Measurements from ENCODE around the gene SCEL. TPM values are rescaled to one million over a fixed set of nuclear protein-coding genes. Genes with fewer than 3 reads are reported as not detected.

SCEL gene, protein sequence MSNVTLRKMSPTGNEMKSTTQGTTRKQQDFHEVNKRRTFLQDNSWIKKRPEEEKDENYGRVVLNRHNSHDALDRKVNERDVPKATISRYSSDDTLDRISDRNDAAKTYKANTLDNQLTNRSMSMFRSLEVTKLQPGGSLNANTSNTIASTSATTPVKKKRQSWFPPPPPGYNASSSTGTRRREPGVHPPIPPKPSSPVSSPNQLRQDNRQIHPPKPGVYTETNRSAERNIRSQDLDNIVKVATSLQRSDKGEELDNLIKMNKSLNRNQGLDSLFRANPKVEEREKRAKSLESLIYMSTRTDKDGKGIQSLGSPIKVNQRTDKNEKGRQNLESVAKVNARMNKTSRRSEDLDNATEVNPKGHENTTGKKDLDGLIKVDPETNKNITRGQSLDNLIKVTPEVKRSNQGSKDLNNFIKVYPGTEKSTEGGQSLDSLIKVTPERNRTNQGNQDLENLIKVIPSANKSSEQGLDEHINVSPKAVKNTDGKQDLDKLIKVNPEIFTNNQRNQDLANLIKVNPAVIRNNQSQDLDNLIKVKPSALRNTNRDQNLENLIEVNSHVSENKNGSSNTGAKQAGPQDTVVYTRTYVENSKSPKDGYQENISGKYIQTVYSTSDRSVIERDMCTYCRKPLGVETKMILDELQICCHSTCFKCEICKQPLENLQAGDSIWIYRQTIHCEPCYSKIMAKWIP
- polyA plus RNA-seq (0.24 TPM in 1 of 2 replicates, not detected in the other), polyA minus RNA-seq (not detected in 2 replicates)

DNA sequence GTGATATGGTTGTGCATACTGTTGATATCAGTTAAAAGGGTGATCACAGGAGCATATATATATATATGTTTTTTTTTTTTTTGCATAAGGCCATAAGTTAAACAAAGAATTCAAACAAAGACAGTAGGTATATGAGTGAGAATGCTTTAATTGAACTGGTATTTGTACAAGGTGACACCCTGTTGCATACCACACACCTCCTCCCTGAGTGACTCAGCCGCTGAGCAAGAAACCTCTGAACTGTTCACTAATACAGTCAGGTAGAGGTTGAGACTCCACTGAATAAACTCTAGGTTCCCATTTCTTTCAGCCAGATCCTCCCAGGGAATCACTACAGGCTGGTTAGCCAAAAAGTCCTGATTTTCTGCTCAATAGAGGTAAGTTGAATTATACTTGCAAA lies at the start of gene SCEL:
SCEL (plus strand) TSS at position 259 of the 400 bp plus-strand sequence. CDS start 20,170 bp downstream, outside the sequence.
- Histone ChIP-seq H3F3A (ENCODE audit: insufficient read depth, low read length, poor library complexity, severe bottlenecking) (no peaks in the 10 kb centered on the region), H3K4me2 (ENCODE audit: low read length) (no peak within 1 kb of the TSS), H4K20me1 (ENCODE audit: insufficient read depth) (no peaks in the 10 kb centered on the region), H3K27me3 (ENCODE audit: insufficient read depth, low read depth, low read length) (no peaks in the 10 kb centered on the region), H3K9ac (ENCODE audit: low read length) (no peak within 1 kb of the TSS), H3K79me2 (replicated peaks; ENCODE audit: insufficient read depth, low read length) (no peaks in the 10 kb centered on the region), H3K4me3 (ENCODE audit: low read length) (no peak within 1 kb of the TSS), H3K27ac (ENCODE audit: low read length) (no peak within 1 kb of the TSS), H2AFZ (ENCODE audit: low read depth, low read length) (no peak within 1 kb of the TSS), H3K9me2 (ENCODE audit: insufficient read depth, low read length) (no peaks in the 10 kb centered on the region), H3K36me3 (ENCODE audit: insufficient read depth, low read length) (no peaks in the 10 kb centered on the region), H3K9me3 (ENCODE audit: low read length) (no peaks in the 10 kb centered on the region)
- TF ChIP-seq EZH2 (IDR thresholded peaks at IDR 0.05; ENCODE audit: borderline replicate concordance, insufficient read depth, low read length, poor library complexity, severe bottlenecking) (no peak), POLR2AphosphoS5 (IDR thresholded peaks at IDR 0.05) (no peak)

DNA sequence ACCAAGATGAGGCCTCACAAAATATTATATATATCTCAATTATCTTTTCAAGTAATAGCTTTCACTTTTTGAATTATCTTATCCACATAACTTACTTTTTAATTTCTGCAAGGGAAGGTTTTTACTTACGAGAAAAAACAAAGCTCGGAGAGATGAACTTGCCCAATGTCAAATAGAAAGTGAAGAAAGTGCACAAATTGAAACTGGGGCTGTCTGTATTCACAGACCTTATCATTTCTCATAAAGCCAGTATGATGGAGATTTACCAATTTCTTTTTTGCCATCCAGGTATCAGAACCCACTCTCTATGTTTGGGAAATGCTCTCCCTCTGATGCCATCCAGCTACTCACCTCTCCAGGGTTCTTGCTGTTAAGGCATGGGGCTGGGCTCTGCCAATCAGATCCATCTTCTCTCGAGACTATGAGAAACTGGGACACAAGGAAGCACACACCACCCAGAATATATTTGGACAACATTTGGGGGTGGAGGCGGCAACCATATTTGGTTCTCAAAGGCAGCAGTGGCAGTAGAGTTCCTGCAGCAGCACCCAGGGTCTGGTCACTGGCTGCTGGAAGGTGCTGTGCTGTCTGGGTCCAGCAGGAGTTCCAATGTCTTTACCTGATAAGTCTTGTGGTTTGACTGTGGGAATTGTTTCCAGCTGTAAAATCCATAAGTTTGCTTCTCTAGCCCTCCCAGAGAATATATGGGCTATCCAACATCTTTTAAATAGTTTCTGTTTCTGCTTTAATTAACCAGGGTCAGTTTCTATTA lies 45.8 kb upstream of the SCEL start:
- TF ChIP-seq SMC3 (conservative IDR thresholded peaks at IDR 0.05; ENCODE audit: poor library complexity) = no peak
- TF ChIP-seq, protein P1, sequence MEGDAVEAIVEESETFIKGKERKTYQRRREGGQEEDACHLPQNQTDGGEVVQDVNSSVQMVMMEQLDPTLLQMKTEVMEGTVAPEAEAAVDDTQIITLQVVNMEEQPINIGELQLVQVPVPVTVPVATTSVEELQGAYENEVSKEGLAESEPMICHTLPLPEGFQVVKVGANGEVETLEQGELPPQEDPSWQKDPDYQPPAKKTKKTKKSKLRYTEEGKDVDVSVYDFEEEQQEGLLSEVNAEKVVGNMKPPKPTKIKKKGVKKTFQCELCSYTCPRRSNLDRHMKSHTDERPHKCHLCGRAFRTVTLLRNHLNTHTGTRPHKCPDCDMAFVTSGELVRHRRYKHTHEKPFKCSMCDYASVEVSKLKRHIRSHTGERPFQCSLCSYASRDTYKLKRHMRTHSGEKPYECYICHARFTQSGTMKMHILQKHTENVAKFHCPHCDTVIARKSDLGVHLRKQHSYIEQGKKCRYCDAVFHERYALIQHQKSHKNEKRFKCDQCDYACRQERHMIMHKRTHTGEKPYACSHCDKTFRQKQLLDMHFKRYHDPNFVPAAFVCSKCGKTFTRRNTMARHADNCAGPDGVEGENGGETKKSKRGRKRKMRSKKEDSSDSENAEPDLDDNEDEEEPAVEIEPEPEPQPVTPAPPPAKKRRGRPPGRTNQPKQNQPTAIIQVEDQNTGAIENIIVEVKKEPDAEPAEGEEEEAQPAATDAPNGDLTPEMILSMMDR (IDR thresholded peaks at IDR 0.05; ENCODE audit: poor library complexity, severe bottlenecking) = no peak
- TF ChIP-seq, protein P2, sequence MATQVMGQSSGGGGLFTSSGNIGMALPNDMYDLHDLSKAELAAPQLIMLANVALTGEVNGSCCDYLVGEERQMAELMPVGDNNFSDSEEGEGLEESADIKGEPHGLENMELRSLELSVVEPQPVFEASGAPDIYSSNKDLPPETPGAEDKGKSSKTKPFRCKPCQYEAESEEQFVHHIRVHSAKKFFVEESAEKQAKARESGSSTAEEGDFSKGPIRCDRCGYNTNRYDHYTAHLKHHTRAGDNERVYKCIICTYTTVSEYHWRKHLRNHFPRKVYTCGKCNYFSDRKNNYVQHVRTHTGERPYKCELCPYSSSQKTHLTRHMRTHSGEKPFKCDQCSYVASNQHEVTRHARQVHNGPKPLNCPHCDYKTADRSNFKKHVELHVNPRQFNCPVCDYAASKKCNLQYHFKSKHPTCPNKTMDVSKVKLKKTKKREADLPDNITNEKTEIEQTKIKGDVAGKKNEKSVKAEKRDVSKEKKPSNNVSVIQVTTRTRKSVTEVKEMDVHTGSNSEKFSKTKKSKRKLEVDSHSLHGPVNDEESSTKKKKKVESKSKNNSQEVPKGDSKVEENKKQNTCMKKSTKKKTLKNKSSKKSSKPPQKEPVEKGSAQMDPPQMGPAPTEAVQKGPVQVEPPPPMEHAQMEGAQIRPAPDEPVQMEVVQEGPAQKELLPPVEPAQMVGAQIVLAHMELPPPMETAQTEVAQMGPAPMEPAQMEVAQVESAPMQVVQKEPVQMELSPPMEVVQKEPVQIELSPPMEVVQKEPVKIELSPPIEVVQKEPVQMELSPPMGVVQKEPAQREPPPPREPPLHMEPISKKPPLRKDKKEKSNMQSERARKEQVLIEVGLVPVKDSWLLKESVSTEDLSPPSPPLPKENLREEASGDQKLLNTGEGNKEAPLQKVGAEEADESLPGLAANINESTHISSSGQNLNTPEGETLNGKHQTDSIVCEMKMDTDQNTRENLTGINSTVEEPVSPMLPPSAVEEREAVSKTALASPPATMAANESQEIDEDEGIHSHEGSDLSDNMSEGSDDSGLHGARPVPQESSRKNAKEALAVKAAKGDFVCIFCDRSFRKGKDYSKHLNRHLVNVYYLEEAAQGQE (IDR thresholded peaks at IDR 0.05; ENCODE audit: borderline replicate concordance) = no peak
- TF ChIP-seq POLR2AphosphoS5 (IDR thresholded peaks at IDR 0.05) = no peak
- TF ChIP-seq EP300 (conservative IDR thresholded peaks at IDR 0.05; ENCODE audit: poor library complexity, severe bottlenecking) = no peak
- no peak for TF ChIP-seq MXI1 (conservative IDR thresholded peaks at IDR 0.05; ENCODE audit: poor library complexity, severe bottlenecking)
- no peak for TF ChIP-seq TAF1 (IDR thresholded peaks at IDR 0.05; ENCODE audit: low read depth)
- no peak for TF ChIP-seq EZH2 (IDR thresholded peaks at IDR 0.05; ENCODE audit: borderline replicate concordance, insufficient read depth, low read length, poor library complexity, severe bottlenecking)
- TF ChIP-seq RAD21 (conservative IDR thresholded peaks at IDR 0.05) = no peak

More for the DNA sequence above, 45.8 kb upstream of the SCEL start:
- H2AFZ ChIP-seq (ENCODE audit: low read depth, low read length) = no peak overlapping the region
- H3K27ac ChIP-seq (ENCODE audit: low read length) = no peak overlapping the region
- no peak overlapping the region for H3K4me3 ChIP-seq (ENCODE audit: low read length)
- no peaks in the 10 kb centered on the region for H3K9me3 ChIP-seq (ENCODE audit: low read length)
- no peaks in the 10 kb centered on the region for H3F3A ChIP-seq (ENCODE audit: insufficient read depth, low read length, poor library complexity, severe bottlenecking)
- no peak overlapping the region for H3K9ac ChIP-seq (ENCODE audit: low read length)
- no peaks in the 10 kb centered on the region for H3K79me2 ChIP-seq (replicated peaks; ENCODE audit: insufficient read depth, low read length)
- no peaks in the 10 kb centered on the region for H3K36me3 ChIP-seq (ENCODE audit: insufficient read depth, low read length)
- H4K20me1 ChIP-seq (ENCODE audit: insufficient read depth) = no peaks in the 10 kb centered on the region
- H3K9me2 ChIP-seq (ENCODE audit: insufficient read depth, low read length) = no peaks in the 10 kb centered on the region
- H3K27me3 ChIP-seq (ENCODE audit: insufficient read depth, low read depth, low read length) = no peaks in the 10 kb centered on the region
- no peak overlapping the region for H3K4me2 ChIP-seq (ENCODE audit: low read length)
